CD4-positive, alpha-beta T cell treated with Interleukin-21 for 1 hour (primary cell): ENCODE results near the gene TMEM229B.
"Not testable (repeated sequence)": the region's sequence is repeated elsewhere in the genome, so short reads cannot be mapped to it uniquely, and the experiment has no call there.

Source experiments
- DNase-seq: peaks from one replicate; pipeline ENCODE4 v3.0.0-alpha.2; 2020

Gene TMEM229B

GRCh38 chr14:67483579-67484285 is 4.8 kb downstream of the TMEM229B start:
- DNase-seq = no peak

GRCh38 chr14:67482231-67483164 is 6.0 kb downstream of the TMEM229B start:
- no peak for DNase-seq

- DNase-seq = no peak
Observed at GRCh38 chr14:67480011-67480410, 8.5 kb downstream of the TMEM229B start.

- no peak for DNase-seq
Observed at GRCh38 chr14:67478800-67479084, 9.8 kb downstream of the TMEM229B start.

- DNase-seq = no peak
Observed at GRCh38 chr14:67477926-67478799, 10.4 kb downstream of the TMEM229B start.

- no peak for DNase-seq
Observed at GRCh38 chr14:67474366-67474765, 14.2 kb downstream of the TMEM229B start.

- no peak for DNase-seq
Observed at GRCh38 chr14:67473290-67474082, 15.0 kb downstream of the TMEM229B start.

GRCh38 chr14:67472726-67473125 is 15.8 kb downstream of the TMEM229B start:
- no peak for DNase-seq

- no peak for DNase-seq
Observed at GRCh38 chr14:67469954-67470353, 18.6 kb downstream of the TMEM229B start.

- no peak for DNase-seq
Observed at GRCh38 chr14:67468378-67468730, 20.2 kb downstream of the TMEM229B start.

GRCh38 chr14:67467134-67467533 is 21.4 kb downstream of the TMEM229B start:
- DNase-seq = no peak

- DNase-seq = no peak
Observed at GRCh38 chr14:67464879-67465278, 23.6 kb downstream of the TMEM229B start.

GRCh38 chr14:67464377-67464776 is 24.1 kb downstream of the TMEM229B start:
- DNase-seq = peak; percentile 12

- DNase-seq = no peak
Observed at GRCh38 chr14:67463900-67464299, 24.6 kb downstream of the TMEM229B start.

- no peak for DNase-seq
Observed at GRCh38 chr14:67461996-67462395, 26.5 kb downstream of the TMEM229B start.

GRCh38 chr14:67461341-67461985 is 27.1 kb downstream of the TMEM229B start:
- DNase-seq = no peak

GRCh38 chr14:67459336-67459735 is 29.2 kb downstream of the TMEM229B start:
- no peak for DNase-seq

GRCh38 chr14:67457782-67458181 is 30.7 kb downstream of the TMEM229B start:
- no peak for DNase-seq

- DNase-seq = no peak
Observed at GRCh38 chr14:67456732-67457131, 31.8 kb downstream of the TMEM229B start.

GRCh38 chr14:67453575-67454300 is 34.8 kb downstream of the TMEM229B start:
- DNase-seq = no peak

- DNase-seq = not testable (repeated sequence)
Observed at GRCh38 chr14:67451667-67452066, 36.9 kb downstream of the TMEM229B start.
